HG03064 (cell line): ENCODE measurements around the gene KRTAP10-2.

Experiments used
- ATAC-seq: cut with Tn5 transposase; IDR thresholded peaks from one replicate; pipeline ENCODE4 v1.9.1; 2021; ENCODE audit warnings: low read depth; ENCODE audit not compliant: unreplicated experiment

Gene KRTAP10-2

DNA sequence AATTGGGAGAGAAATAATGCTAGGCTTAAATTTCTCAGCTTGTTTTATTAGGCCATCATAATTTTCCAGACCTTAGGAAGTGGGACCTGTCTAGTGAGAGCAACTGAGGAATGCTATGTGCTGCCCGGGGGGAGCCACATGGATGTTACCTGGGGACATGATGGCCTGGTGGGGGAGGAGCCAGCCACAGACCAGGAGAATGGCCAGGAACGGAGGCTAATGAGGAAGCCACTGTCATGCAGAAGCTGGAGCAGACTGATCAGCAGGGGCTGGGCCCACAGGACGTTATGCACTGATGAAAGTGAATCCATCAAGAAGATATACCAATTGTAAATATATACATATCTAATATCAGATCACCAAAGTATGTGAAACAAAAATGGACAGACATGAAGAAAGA, 6.7 kb downstream of the KRTAP10-2 start:
- ATAC-seq, result no peak

- no peak for ATAC-seq
Measured at GRCh38 chr21:44542716-44543115, 8.6 kb downstream of the KRTAP10-2 start.

DNA sequence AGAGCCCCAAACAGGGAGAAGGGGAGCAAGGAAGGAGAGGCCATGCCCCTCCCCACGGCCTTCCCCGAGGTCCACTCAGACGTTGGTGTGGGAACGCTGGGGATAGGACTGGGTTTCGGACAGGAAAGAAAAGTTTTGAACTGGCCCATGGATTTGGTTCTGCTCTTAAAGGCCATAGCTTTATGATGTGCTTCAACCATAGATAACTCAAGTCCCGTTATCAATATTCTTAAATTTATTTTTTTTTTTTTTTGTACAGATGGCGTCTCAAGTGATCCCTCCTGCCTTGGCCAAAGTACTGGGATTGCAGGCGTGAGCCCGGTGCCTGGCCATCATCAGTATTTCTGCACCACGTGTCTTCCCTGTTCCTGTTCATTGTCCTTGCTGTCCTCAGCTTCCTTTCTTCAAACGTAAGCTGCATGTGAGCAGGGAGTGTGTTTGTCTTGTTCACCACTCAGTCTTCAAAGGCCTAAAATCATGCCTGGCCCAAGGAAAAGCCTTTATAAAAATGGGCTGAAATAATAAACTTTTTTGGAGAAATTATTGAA, 10.5 kb downstream of the KRTAP10-2 start:
- no peak for ATAC-seq

GRCh38 chr21:44539991-44540666, 11.2 kb downstream of the KRTAP10-2 start, which contains the start of gene KRTAP10-1:
KRTAP10-1 (minus strand) TSS chr21:44540195; CDS start chr21:44540150, 45 bp downstream.
- no peak for ATAC-seq

GRCh38 chr21:44539046-44539445, 12.3 kb downstream of the KRTAP10-2 start:
- no peak for ATAC-seq

DNA sequence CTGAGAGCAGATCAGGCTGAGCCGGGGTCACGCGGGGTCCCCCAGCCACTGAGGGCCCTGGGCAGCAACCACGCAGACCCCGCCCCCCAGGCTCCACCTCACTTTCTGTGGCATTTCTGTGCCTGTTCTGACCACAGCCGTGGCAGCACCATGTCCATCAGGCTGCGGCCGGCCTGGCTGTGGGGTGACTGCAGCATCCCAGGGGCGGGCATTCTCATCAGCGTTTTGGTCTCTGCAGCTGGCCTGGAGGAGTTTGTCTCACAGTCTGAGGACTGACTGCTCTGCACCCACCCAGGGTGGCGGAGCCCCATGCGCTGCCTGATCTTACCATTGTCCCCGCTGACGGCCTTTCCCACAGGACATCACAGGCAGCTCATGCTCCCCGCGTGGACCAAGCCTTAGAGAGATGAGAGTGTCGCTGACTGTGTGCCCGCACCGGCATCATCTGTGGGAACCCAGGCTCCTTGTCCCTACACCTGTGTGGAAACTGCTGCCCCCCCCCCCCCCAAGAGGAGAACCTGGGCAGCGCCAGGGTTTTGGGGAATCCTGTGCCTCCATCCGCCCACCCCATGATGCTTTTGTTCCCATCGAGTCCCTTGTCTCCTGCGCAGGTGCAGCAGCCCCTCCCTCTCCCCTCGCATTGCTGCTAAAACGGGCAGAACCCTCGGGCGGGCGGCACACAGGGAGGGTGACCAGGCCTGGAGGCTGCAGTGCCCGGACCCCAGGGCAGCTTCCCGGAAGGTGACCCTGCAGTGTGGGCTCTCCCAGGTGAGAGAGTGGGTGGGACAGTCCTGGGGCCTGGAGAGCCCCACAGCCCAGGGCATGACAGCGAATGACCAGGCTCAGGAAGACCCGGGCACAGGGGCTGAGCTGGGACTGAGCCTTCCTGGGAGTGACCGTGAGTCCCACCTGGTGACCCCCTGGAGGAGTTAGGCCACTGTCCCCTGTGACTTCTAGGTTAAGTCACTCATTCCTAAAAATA, 13.1 kb downstream of the KRTAP10-2 start:
- no peak for ATAC-seq

DNA sequence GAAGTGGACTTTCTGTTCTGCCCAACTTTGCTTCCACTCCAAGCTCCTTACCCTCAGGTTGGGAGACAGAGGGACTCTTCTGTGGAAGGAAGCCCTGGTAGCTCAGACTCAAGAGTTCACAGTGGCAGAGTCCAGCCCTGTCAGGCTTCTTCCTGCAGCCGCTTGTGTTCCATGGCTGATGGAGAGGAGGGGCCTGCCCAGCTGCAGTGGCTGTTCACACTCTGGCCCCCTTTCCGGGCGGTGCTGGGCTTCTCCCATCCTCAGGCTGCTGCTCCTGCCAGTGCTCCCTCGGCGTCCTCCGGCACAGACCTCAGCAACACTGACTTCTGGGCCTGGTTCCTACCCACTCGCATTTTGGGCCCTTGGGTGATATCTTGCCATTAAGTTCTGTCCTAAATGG, 15.3 kb downstream of the KRTAP10-2 start:
- ATAC-seq, result no peak

GRCh38 chr21:44534688-44535087, 16.6 kb downstream of the KRTAP10-2 start:
- ATAC-seq, result no peak

DNA sequence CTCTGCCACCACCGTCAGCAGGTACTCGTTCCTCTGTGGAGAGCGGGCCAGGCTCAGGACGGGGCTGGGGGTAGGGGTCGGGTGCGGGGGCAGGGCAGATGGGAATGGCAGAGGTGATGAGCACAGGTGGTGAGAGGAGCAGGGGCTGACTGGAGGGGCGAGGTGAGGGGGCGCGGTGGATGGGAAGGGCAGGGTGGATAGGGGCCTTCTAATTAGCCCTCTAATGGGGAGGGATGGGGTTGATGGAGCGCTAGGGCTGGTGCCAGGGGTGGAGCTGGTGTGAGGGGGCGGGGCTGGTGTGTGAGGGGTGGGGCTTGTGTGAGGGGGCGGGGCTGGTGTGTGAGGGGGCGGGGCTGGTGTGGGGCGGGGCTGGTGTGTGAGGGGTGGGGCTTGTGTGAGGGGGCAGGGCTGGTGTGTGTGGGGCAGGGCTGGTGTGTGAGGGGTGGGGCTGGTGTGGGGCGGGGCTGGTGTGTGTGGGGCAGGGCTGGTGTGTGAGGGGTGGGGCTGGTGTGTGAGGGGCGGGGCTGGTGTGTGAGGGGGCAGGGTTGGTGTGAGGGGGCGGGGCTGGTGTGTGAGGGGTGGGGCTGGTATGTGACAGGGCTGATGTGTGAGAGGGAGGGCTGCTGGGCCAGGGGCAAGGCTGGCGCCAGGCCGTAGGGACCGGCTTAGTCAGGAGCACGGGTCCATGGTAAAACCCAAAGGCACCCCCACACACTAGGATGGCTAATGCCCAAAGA, 17.2 kb downstream of the KRTAP10-2 start:
- no peak for ATAC-seq

DNA sequence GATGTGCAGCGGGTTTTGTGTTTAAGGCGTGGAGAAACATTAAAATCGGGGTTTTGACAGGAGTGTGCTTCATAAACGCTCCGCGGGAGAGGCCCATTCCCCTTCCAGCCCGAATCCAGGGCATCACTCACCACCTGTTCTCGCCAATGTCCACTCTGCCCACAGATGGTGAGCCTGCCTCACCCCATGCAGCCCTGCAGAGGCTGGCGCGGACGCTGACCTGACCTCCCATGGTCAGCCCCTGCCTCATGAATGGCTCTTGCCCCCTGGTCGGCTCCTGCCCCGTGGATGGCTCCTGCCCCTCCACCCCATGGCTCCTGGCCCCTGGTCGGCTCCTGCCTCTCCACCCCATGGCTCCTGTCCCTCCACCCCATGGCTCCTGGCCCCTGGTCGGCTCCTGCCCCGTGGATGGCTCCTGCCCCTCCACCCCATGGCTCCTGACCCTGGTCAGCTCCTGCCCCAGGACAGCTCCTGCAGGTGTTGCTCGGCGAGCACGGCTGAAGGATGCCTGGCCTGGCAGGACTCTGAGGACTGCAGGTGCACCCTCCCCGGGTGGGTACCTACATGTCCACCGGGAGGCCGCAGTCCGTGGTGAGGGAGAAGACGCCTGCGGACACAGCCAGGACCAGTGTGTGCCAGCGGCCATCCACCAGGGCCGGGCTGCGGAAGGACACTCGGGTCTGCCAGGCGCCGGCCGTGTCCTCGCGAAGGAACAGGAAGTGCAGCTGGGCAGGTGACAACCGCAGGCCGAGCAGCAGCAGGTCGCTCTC, 18.0 kb downstream of the KRTAP10-2 start:
- ATAC-seq, result no peak

DNA sequence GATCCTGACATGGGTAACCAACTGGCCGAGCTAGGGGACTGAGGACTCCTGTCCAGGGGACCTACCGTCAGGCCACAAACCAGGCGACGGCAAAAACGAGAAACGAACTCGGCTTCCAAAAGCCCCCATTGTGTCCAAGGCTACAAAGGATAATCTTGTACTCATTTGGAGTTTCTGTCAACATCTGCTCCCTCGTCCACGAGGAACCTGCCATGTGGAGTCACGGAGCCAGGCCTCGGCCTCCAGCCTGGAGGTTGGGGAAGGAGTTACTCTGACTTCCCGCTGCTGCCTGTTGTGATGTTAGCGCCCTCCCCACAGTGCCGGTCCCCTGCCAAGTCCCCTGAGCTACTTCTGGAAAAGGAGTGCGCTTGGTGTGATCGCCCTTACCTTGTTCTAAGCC, 18.6 kb downstream of the KRTAP10-2 start:
- no peak for ATAC-seq

GRCh38 chr21:44531606-44532564, 19.4 kb downstream of the KRTAP10-2 start:
- no peak for ATAC-seq

DNA sequence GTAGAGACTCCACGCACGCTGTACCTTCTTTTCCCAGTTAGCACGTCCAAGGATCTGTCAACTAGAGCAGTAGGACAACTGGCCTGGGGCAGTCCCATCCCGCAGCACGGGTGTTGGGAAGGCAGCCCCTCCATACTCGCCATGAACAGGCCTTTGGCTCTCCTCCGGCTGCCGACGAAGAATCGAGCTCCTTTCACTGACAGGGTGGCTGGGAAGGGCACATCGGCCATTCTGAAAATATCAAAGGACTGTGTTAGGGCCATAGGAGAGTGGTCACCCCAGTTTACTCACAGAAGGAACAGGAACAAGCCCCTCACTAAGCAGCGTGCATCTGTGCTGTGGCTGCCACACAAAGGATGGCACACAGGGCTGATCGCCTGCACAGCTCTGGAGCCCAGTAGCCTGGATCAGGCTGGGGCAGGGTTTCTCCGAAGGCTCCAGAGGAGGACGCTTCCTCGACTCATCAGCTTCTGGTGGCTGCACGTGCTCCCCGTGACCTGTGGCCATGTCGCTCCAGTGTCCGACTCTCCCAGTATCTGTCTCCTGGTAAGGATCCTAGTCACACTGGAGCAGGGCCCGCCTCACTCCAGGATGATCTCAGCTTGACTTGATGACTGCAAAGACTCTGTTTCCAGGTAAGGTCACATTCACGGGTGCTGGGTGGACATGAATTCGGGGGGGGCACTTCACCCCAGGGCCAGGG, 20.3 kb downstream of the KRTAP10-2 start:
- ATAC-seq, result no peak

GRCh38 chr21:44530221-44530902, 20.9 kb downstream of the KRTAP10-2 start:
- no peak for ATAC-seq

GRCh38 chr21:44529503-44530125, 21.7 kb downstream of the KRTAP10-2 start:
- no peak for ATAC-seq

- no peak for ATAC-seq
Measured at GRCh38 chr21:44529011-44529421, 22.3 kb downstream of the KRTAP10-2 start.

- ATAC-seq, result no peak
Measured at GRCh38 chr21:44528634-44528995, 22.7 kb downstream of the KRTAP10-2 start.
